GM21423 (cell line): ENCODE measurements around the gene PRDM16.

Experiments
- ATAC-seq: cut with Tn5 transposase; IDR thresholded peaks from one replicate; pipeline ENCODE4 v1.9.1; 2021; ENCODE audit warnings: mild to moderate bottlenecking, moderate library complexity; ENCODE audit not compliant: unreplicated experiment

The PRDM16 gene

GRCh38 chr1:3312898-3313575, 244.0 kb downstream of the PRDM16 start:
- no peak for ATAC-seq

- no peak for ATAC-seq
Measured at GRCh38 chr1:3313576-3313950, 244.6 kb downstream of the PRDM16 start.

GRCh38 chr1:3314491-3315381, 245.7 kb downstream of the PRDM16 start:
- ATAC-seq = no peak

- ATAC-seq = no peak
Measured at GRCh38 chr1:3315399-3316339, 246.7 kb downstream of the PRDM16 start.

GRCh38 chr1:3316340-3316943, 247.4 kb downstream of the PRDM16 start:
- no peak for ATAC-seq

GRCh38 chr1:3317456-3317855, 248.5 kb downstream of the PRDM16 start:
- no peak for ATAC-seq

- no peak for ATAC-seq
Measured at GRCh38 chr1:3318329-3318728, 249.3 kb downstream of the PRDM16 start.

GRCh38 chr1:3319874-3320245, 250.9 kb downstream of the PRDM16 start:
- no peak for ATAC-seq

GRCh38 chr1:3320246-3321152, 251.5 kb downstream of the PRDM16 start:
- no peak for ATAC-seq

GRCh38 chr1:3321559-3322449, 252.8 kb downstream of the PRDM16 start:
- no peak for ATAC-seq

GRCh38 chr1:3322450-3323020, 253.5 kb downstream of the PRDM16 start:
- no peak for ATAC-seq

- ATAC-seq = no peak
Measured at GRCh38 chr1:3323021-3323795, 254.2 kb downstream of the PRDM16 start.

- no peak for ATAC-seq
Measured at GRCh38 chr1:3323796-3324703, 255.0 kb downstream of the PRDM16 start.

GRCh38 chr1:3324704-3325535, 255.9 kb downstream of the PRDM16 start:
- no peak for ATAC-seq

- no peak for ATAC-seq
Measured at GRCh38 chr1:3326516-3327388, 257.7 kb downstream of the PRDM16 start.
